Measurements from ENCODE around the gene PRKCB. TPM values are rescaled to one million over a fixed set of nuclear protein-coding genes. Genes with fewer than 3 reads are reported as not detected.

Gene PRKCB
- total and polyA plus RNA-seq, 2 of the 8 experiments (the other 6 are each of a cell fraction or from before 2014, with no cell fraction given), result 7.1 to 12.1 TPM

GRCh38 chr16:23857256-23857880, 21.6 kb downstream of the PRKCB start:
- no peak overlapping the region for H3K23ac ChIP-seq (ENCODE audit: insufficient read length)
- DNase-seq (ENCODE audit: low read depth in 1 of 2, low spot score in 2 of 2) (no peak), FAIRE-seq (no peak)
- no peak overlapping the region for H3K14ac ChIP-seq (ENCODE audit: insufficient read length)
- TF ChIP-seq TBP (IDR thresholded peaks at IDR 0.05; ENCODE audit: low read depth, low read length), result no peak
- peaks cover 0 to 9% (median 3%) of the 10 kb centered on the region in 4 experiments; a peak in 3 of 7 replicates for H3K27me3 ChIP-seq (replicated peaks in 1 of 4; ENCODE audit: control insufficient read depth in 3 of 4, extremely low read depth in 1 of 4, insufficient read depth in 3 of 4, low read length in 3 of 4)
- no peak overlapping the region for H2BK5ac ChIP-seq (ENCODE audit: low read depth, low read length)
- H3K4me3 ChIP-seq (ENCODE audit: extremely low read depth in 1 of 4, insufficient read depth in 2 of 4, low read depth in 3 of 4, low read length in 4 of 4), result no peak overlapping the region
- WGBS, 2 experiments (ENCODE audit: extremely low coverage in 1 of 2, insufficient coverage in 1 of 2, insufficient read length in 1 of 2, insufficient replicate concordance in 2 of 2, low coverage in 1 of 2, low lambda C conversion rate in 2 of 2, missing lambda C conversion rate in 1 of 2), result 82% methylated on average over 11 of the region's 11 CpGs; no CpG with 5 or more reads in 1 of the 2 experiments
- ChIA-PET POLR2A (ENCODE audit: partially characterized antibody) (interaction anchor here (1.3 kb wide), 1 partner anchor 33 kb away, joined by 3 read pairs; no protein-coding TSS in a partner anchor), CTCF (ENCODE audit: partially characterized antibody) (interaction anchor here (0.5 to 4.8 kb wide), 3 partner anchors 20 to 24 kb away, joined by 4 to 19 read pairs (median 4); no protein-coding TSS in a partner anchor)
- H4K91ac ChIP-seq (replicated peaks; ENCODE audit: insufficient read length, low read length), result no peak overlapping the region
- no peak overlapping the region for H4K8ac ChIP-seq (ENCODE audit: extremely low read depth, insufficient read depth, low read length)
- H2BK12ac ChIP-seq (ENCODE audit: low read depth, low read length), result no peak overlapping the region
- no peaks in the 10 kb centered on the region; the same call in 1 of the 2 replicates for H3K23me2 ChIP-seq (ENCODE audit: low read depth, low read length)
- H3K4ac ChIP-seq (replicated peaks; ENCODE audit: insufficient read length, low read depth, low read length), result no peak overlapping the region
- H3K79me1 ChIP-seq (ENCODE audit: low read depth, low read length), result no peaks in the 10 kb centered on the region
- peaks cover 0 to 8% (median 3%) of the 10 kb centered on the region in 4 experiments; a peak in 2 of 7 replicates for H3K4me1 ChIP-seq (replicated peaks in 1 of 4; ENCODE audit: control insufficient read depth in 3 of 4, insufficient read depth in 4 of 4, low read length in 3 of 4)
- no peak overlapping the region for H3K56ac ChIP-seq (replicated peaks; ENCODE audit: insufficient read length, low read depth, low read length)
- peaks cover 0 to 3% of the 10 kb centered on the region in 2 experiments for H4K20me1 ChIP-seq (replicated peaks in 1 of 2; ENCODE audit: control insufficient read depth in 1 of 2, insufficient read depth in 2 of 2, low read length in 2 of 2)
- H3K79me2 ChIP-seq (ENCODE audit: control insufficient read depth in 1 of 2, insufficient read depth in 2 of 2, low read length in 2 of 2), result no peaks in the 10 kb centered on the region
- H2AFZ ChIP-seq (ENCODE audit: low read length), result no peak overlapping the region
- no peaks in the 10 kb centered on the region; a peak in 2 of 8 replicates for H3K36me3 ChIP-seq (ENCODE audit: control insufficient read depth in 2 of 4, insufficient read depth in 4 of 4, low read length in 3 of 4)
- no peak overlapping the region for H2AK5ac ChIP-seq (ENCODE audit: low read depth, low read length)
- H3K9me3 ChIP-seq (ENCODE audit: insufficient read depth in 2 of 2, low read depth in 1 of 2, low read length in 1 of 2), result no peaks in the 10 kb centered on the region
- H4K5ac ChIP-seq (ENCODE audit: insufficient read length, low read depth, low read length), result no peak overlapping the region
- no peak overlapping the region for H3K18ac ChIP-seq (ENCODE audit: extremely low read depth, low read length)
- no peak overlapping the region for H3K4me2 ChIP-seq (ENCODE audit: insufficient read depth in 1 of 2, low read depth in 2 of 2, low read length in 2 of 2)
- no peak overlapping the region for H3K9ac ChIP-seq (replicated peaks in 1 of 4; ENCODE audit: extremely low read depth in 1 of 4, low read depth in 3 of 4, low read length in 3 of 4)
- H3K27ac ChIP-seq (ENCODE audit: low read depth, low read length), result no peak overlapping the region
- H2BK120ac ChIP-seq (replicated peaks; ENCODE audit: low read depth, low read length), result no peak overlapping the region
- no peak overlapping the region for H2BK20ac ChIP-seq (ENCODE audit: low read length)
- H2BK15ac ChIP-seq (ENCODE audit: low read length), result no peak overlapping the region
